Measurements from ENCODE around the gene ZFR2.
"Not testable (repeated sequence)": the region's sequence is repeated elsewhere in the genome, so short reads cannot be mapped to it uniquely, and the experiment has no call there.

ZFR2 gene

GRCh38 chr19:3835055-3835435 lies 33.8 kb downstream of the ZFR2 start:
- DNase-seq = no peak

- no peak for DNase-seq
These were observed 34.3 kb downstream of the ZFR2 start for GRCh38 chr19:3834349-3835054.

- no peak for DNase-seq
These were observed 35.1 kb downstream of the ZFR2 start for GRCh38 chr19:3833578-3834348.

GRCh38 chr19:3832001-3832400 lies 36.8 kb downstream of the ZFR2 start:
- no peak for DNase-seq

GRCh38 chr19:3831601-3832000 lies 37.2 kb downstream of the ZFR2 start:
- no peak for DNase-seq

- no peak for DNase-seq
These were observed 37.9 kb downstream of the ZFR2 start for GRCh38 chr19:3830621-3831589.

GRCh38 chr19:3827306-3827705 lies 41.5 kb downstream of the ZFR2 start:
- no peak for DNase-seq

GRCh38 chr19:3826163-3826562 lies 42.7 kb downstream of the ZFR2 start:
- no peak for DNase-seq

- no peak for DNase-seq
These were observed 43.4 kb downstream of the ZFR2 start for GRCh38 chr19:3825286-3825956.

GRCh38 chr19:3823350-3823713 lies 45.5 kb downstream of the ZFR2 start:
- no peak for DNase-seq

GRCh38 chr19:3822683-3823349 lies 46.0 kb downstream of the ZFR2 start:
- DNase-seq = no peak

- no peak for DNase-seq
These were observed 46.9 kb downstream of the ZFR2 start for GRCh38 chr19:3821857-3822364.

GRCh38 chr19:3821156-3821555 lies 47.7 kb downstream of the ZFR2 start:
- DNase-seq = no peak

GRCh38 chr19:3819989-3820388 lies 48.8 kb downstream of the ZFR2 start:
- no peak for DNase-seq

- no peak for DNase-seq
These were observed 49.9 kb downstream of the ZFR2 start for GRCh38 chr19:3818918-3819317.

GRCh38 chr19:3818466-3818865 lies 50.4 kb downstream of the ZFR2 start:
- DNase-seq = no peak

- DNase-seq = no peak
These were observed 51.1 kb downstream of the ZFR2 start for GRCh38 chr19:3817761-3818160.

- no peak for DNase-seq
These were observed 52.1 kb downstream of the ZFR2 start for GRCh38 chr19:3816566-3817218.

GRCh38 chr19:3816148-3816547 lies 52.7 kb downstream of the ZFR2 start:
- not testable (repeated sequence) for DNase-seq

- DNase-seq = no peak
These were observed 54.2 kb downstream of the ZFR2 start for GRCh38 chr19:3814648-3815047.
